Activated CD4-positive, alpha-beta T cell treated with anti-CD3 and anti-CD28 coated beads for 36 hours (primary cell): ENCODE measurements around the gene EXOC6B. TPM values are rescaled to one million over a fixed set of nuclear protein-coding genes. Genes with fewer than 3 reads are reported as not detected.

Experiments
- ATAC-seq: fragments of 200-7000 bp; cut with Tn5 transposase; one replicate; pipeline ENCODE4 v1.10.0; 2021; ENCODE audit warnings: mild to moderate bottlenecking, moderate library complexity
- CTCF ChIA-PET: fragments of 350-600 bp; sonication (Branson Sonifier 250); formaldehyde crosslinking; loops from one replicate; lab custom pipeline; 2021; ENCODE audit warnings: antibody characterized with exemption; lab: Charles Lee
- POLR2A ChIA-PET: fragments of 350-600 bp; sonication (Branson Sonifier 250); formaldehyde crosslinking; loops from one replicate; lab custom pipeline; 2021; ENCODE audit warnings: antibody characterized with exemption, inconsistent platforms; lab: Charles Lee
- DNase-seq: peaks from one replicate; pipeline ENCODE4 v3.0.0-alpha.2; 2020
- H3K27ac Mint-ChIP-seq: one replicate; pipeline ENCODE4 v1.8.0; 2021; ENCODE audit warnings: mixed read lengths
- H3K27me3 Mint-ChIP-seq: one replicate; pipeline ENCODE4 v1.8.0; 2021; ENCODE audit warnings: mixed read lengths
- H3K36me3 Mint-ChIP-seq: one replicate; pipeline ENCODE4 v1.8.0; 2021; ENCODE audit warnings: low read depth, mixed read lengths
- H3K4me1 Mint-ChIP-seq: one replicate; pipeline ENCODE4 v1.8.0; 2021; ENCODE audit warnings: mixed read lengths
- H3K4me3 Mint-ChIP-seq: one replicate; pipeline ENCODE4 v1.8.0; 2021; ENCODE audit warnings: mild to moderate bottlenecking, moderate library complexity, mixed read lengths
- H3K9me3 Mint-ChIP-seq: one replicate; pipeline ENCODE4 v1.8.0; 2021; ENCODE audit warnings: low read depth, mixed read lengths
- intact Hi-C, 2 experiments: fragments of 100-400 bp; cut with DNase I in 1 of 2; cut with micrococcal nuclease in 1 of 2; formaldehyde crosslinking; loops; one replicate each; pipeline versions ENCODE4 v1.14.2 to v1.15.1; 2022 to 2024; cut with DNase I, micrococcal nuclease
- total RNA-seq, 2 experiments: library from RNA; stranded (reverse); gene quantifications; one replicate each; pipeline ENCODE4 v1.2.3, GENCODE V29; 2021

The EXOC6B gene
- total RNA-seq, 2 experiments from 2014 or later: 7.0 to 9.0 TPM

DNA sequence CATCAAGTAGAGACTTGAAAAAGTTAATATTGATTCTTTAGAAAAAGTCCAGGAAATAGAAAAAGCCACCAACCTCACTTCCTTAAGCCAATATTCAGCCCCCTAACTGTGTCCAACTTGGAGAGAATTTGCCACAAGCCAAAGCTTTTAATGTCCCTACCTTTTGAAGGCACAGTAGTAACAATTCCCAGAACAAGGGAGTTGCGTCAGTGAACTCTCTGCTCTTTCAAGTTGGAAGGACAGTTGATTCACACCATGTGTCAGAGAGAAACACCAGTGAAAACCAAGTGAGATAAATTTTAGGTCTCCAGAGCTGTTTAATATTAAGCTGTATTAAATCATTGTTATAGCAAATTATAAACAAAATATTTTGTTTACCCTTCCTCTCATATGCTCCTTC lies 66.1 kb downstream of the EXOC6B start:
- H3K27me3 Mint-ChIP-seq: no peaks in the 10 kb centered on the region
- CTCF ChIA-PET: no interaction called here
- POLR2A ChIA-PET: no interaction called here
- H3K36me3 Mint-ChIP-seq: peaks cover 16% of the 10 kb centered on the region
- H3K4me1 Mint-ChIP-seq: no peaks in the 10 kb centered on the region
- no peak overlapping the region for H3K4me3 Mint-ChIP-seq
- peaks cover 8% of the 10 kb centered on the region for H3K9me3 Mint-ChIP-seq
- H3K27ac Mint-ChIP-seq: no peak overlapping the region
- intact Hi-C loops: loop anchor here in 1 of 2 experiments (10.0 kb wide), 1 partner anchor 415 kb away; no protein-coding TSS in a partner anchor
- DNase-seq: no peak
- ATAC-seq: no peak

- ChIA-PET POLR2A (no interaction called here), CTCF (interaction anchor here (0.8 kb wide), 1 partner anchor 130 kb away, joined by 4 read pairs; the partner anchor contains the start of gene SPR)
- peaks cover 2% of the 10 kb centered on the region for H3K9me3 Mint-ChIP-seq
Measured at GRCh38 chr2:72757177-72757775, 68.6 kb downstream of the EXOC6B start.

GRCh38 chr2:72755647-72756423 lies 70.0 kb downstream of the EXOC6B start:
- no peak for DNase-seq

More at GRCh38 chr2:72757177-72757775, 68.6 kb downstream of the EXOC6B start:
- intact Hi-C loops: no loop called here
- H3K27me3 Mint-ChIP-seq: no peaks in the 10 kb centered on the region
- peaks cover 9% of the 10 kb centered on the region for H3K36me3 Mint-ChIP-seq
- DNase-seq: no peak
- no peak for ATAC-seq
- H3K4me3 Mint-ChIP-seq: no peak overlapping the region
- H3K27ac Mint-ChIP-seq: no peak overlapping the region
- no peaks in the 10 kb centered on the region for H3K4me1 Mint-ChIP-seq

DNA sequence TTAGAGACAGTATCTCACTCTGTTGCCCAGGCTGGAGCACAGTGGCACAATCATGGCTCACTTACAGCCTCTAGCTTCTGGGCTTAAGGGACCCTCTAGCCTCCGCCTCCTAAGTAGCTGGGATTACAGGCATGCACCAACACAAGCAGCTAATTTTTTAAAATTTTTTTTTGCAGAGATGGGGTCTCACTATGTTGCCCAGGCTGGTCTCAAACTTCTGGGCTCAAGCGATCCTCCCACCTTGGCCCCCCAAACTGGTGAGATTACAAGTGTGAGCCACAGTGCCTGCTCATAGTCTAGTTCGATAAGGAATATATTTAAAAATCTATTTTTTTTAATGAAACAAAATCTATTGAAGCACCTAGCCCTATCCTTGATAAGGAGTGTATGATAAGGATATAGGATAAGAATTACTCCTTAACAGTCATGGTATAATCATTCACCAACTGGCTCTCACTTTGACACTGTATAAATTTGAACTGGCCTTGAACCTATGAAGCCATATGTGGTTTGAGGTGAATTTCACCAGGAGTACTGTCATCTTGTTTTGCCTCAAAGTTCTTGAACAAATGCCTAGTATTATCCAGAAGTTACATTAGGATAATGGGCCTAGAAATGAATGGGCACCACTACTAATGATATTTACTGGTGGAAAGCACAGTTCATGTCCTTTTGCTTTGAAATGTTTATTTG lies 71.1 kb downstream of the EXOC6B start:
- POLR2A ChIA-PET: no interaction called here
- CTCF ChIA-PET: interaction anchor here (0.7 to 1.8 kb wide), 7 partner anchors 9 to 264 kb away, joined by 3 to 6 read pairs (median 3); no protein-coding TSS in a partner anchor
- H3K36me3 Mint-ChIP-seq: peaks cover 1% of the 10 kb centered on the region
- H3K4me1 Mint-ChIP-seq: no peaks in the 10 kb centered on the region
- H3K27ac Mint-ChIP-seq: no peak overlapping the region
- no peaks in the 10 kb centered on the region for H3K9me3 Mint-ChIP-seq
- DNase-seq (no peak), ATAC-seq (no peak)
- no peaks in the 10 kb centered on the region for H3K27me3 Mint-ChIP-seq
- intact Hi-C loops: no loop called here
- H3K4me3 Mint-ChIP-seq: no peak overlapping the region

More at GRCh38 chr2:72755647-72756423, 70.0 kb downstream of the EXOC6B start:
- Mint-ChIP-seq H3K4me1 (no peaks in the 10 kb centered on the region), H3K36me3 (peaks cover 4% of the 10 kb centered on the region), H3K27ac (no peak overlapping the region), H3K27me3 (no peaks in the 10 kb centered on the region), H3K4me3 (no peak overlapping the region), H3K9me3 (no peaks in the 10 kb centered on the region)
- CTCF ChIA-PET: interaction anchor here (0.6 to 0.7 kb wide), 2 partner anchors 265 to 576 kb away, joined by 3 read pairs; no protein-coding TSS in a partner anchor
- ATAC-seq: no peak
- POLR2A ChIA-PET: no interaction called here
- intact Hi-C loops: no loop called here

GRCh38 chr2:72750977-72751639 lies 74.7 kb downstream of the EXOC6B start:
- no peak overlapping the region for H3K27ac Mint-ChIP-seq
- H3K4me1 Mint-ChIP-seq: no peaks in the 10 kb centered on the region
- no peak overlapping the region for H3K4me3 Mint-ChIP-seq
- no peak for ATAC-seq
- intact Hi-C loops: no loop called here
- no peak for DNase-seq
- POLR2A ChIA-PET: no interaction called here
- H3K27me3 Mint-ChIP-seq: no peaks in the 10 kb centered on the region
- CTCF ChIA-PET: interaction anchor here (0.6 to 0.7 kb wide), 2 partner anchors 113 to 410 kb away, joined by 3 to 4 read pairs; no protein-coding TSS in a partner anchor
- no peaks in the 10 kb centered on the region for H3K9me3 Mint-ChIP-seq
- no peaks in the 10 kb centered on the region for H3K36me3 Mint-ChIP-seq

DNA sequence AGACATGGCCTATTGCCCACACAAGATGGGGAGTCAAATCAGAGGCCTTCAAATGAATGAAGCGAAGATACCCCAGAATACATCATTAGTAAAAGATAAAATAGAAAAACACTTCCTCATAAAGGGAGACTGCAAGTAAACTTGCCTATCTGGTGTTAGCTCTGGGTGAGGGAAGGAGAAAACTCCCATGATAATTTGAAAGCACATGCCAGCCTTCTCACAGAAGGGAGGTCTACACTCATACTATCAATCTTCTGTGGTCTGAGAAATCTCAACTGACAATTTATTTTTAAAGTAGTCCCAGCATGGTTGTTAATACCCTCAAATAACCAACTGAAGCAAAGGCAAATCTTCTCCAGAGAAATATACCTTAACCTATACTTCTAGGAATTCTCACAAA lies 75.4 kb downstream of the EXOC6B start:
- Mint-ChIP-seq H3K36me3 (no peaks in the 10 kb centered on the region), H3K27me3 (no peaks in the 10 kb centered on the region), H3K27ac (no peak overlapping the region), H3K4me3 (no peak overlapping the region), H3K9me3 (no peaks in the 10 kb centered on the region), H3K4me1 (no peaks in the 10 kb centered on the region)
- intact Hi-C loops: no loop called here
- ChIA-PET CTCF (no interaction called here), POLR2A (no interaction called here)
- no peak for DNase-seq
- no peak for ATAC-seq

DNA sequence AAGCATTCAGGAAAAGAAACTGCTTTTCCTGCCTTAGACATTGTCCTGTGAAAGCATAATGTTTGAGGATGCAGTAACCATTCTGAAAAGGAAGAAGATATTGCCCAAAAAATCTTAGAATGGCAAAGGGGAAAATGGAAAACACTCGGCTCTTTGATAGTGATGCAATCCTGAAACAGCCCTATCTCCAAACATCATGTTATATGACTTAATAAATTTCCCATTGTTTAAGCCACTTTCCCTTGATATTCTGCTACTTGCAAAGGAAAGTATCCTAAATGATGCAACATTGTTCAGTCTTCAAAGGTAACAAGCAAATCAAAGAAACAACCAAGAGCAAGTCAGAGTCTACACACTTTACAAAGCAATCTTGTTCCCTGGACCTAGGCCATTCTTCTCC lies 78.5 kb downstream of the EXOC6B start:
- intact Hi-C loops: loop anchor here (5.0 to 10.0 kb wide), 6 partner anchors 143 to 1203 kb away; partner anchors contain the start of gene CYP26B1 (in 2 of the 2)
- no peaks in the 10 kb centered on the region for H3K4me1 Mint-ChIP-seq
- no peaks in the 10 kb centered on the region for H3K36me3 Mint-ChIP-seq
- H3K27ac Mint-ChIP-seq: no peak overlapping the region
- ATAC-seq (no peak), DNase-seq (no peak)
- no peak overlapping the region for H3K4me3 Mint-ChIP-seq
- no peaks in the 10 kb centered on the region for H3K9me3 Mint-ChIP-seq
- CTCF ChIA-PET: interaction anchor here (0.6 to 0.9 kb wide), 2 partner anchors 168 to 224 kb away, joined by 3 to 4 read pairs; no protein-coding TSS in a partner anchor
- POLR2A ChIA-PET: no interaction called here
- H3K27me3 Mint-ChIP-seq: no peaks in the 10 kb centered on the region

DNA sequence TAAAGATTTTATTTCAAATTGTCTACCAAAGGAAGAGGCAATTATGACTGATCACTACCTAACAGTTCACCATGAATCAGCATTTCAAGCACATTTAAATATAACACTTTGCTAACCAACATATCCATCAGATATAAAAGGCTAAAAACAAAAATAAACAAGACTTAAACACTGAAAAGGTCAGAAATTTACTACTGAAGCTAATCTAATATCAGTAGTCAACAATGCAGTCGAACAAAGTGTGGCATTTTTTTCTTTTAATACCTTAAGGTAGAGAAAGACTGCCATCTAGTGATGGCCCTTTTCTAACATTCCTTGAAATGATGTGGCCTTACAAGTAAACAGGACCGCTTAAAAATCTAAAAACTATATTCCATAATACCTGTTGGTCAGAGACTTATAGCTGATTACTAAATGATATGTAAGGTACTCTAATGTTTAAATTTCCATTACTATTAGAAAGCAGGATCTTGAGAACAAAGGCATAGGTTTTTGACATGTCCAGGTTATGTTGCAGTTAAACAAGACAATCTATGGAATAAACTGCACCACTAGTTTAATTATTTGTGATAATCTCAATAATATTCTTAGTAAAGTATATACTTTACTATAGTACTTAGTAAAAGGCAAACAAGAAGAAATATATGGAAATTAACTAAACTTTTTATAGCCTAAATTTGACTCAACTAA lies 80.0 kb downstream of the EXOC6B start:
- CTCF ChIA-PET: interaction anchor here (0.7 to 1.8 kb wide), 6 partner anchors 8 to 822 kb away, joined by 3 to 7 read pairs (median 4); no protein-coding TSS in a partner anchor
- ATAC-seq (no peak), DNase-seq (no peak)
- H3K4me1 Mint-ChIP-seq: no peaks in the 10 kb centered on the region
- no peaks in the 10 kb centered on the region for H3K36me3 Mint-ChIP-seq
- POLR2A ChIA-PET: no interaction called here
- no peak overlapping the region for H3K4me3 Mint-ChIP-seq
- no peaks in the 10 kb centered on the region for H3K9me3 Mint-ChIP-seq
- intact Hi-C loops: loop anchor here (1.0 to 10.0 kb wide), 8 partner anchors 141 to 1201 kb away; partner anchors contain the start of gene CYP26B1 (in 2 of the 2)
- H3K27me3 Mint-ChIP-seq: no peaks in the 10 kb centered on the region
- no peak overlapping the region for H3K27ac Mint-ChIP-seq

DNA sequence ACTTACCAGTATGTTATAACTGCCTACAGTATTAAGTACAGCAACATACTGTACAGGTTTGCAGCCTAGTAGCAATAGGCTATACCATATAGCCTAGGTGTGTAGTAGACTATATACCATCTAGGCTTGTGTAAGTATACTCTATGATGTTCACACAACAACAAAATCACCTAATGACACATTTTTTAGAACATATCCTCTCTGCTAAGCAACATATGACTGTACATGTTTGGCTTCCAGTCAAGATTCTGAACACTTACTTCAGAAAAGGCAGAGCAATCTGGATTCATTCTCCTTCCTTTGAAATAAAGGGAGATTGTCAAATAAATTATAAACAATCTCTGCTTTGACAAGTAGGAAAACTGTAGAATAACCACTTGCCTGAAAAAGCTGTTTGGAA lies 81.8 kb downstream of the EXOC6B start:
- no peaks in the 10 kb centered on the region for H3K27me3 Mint-ChIP-seq
- no peaks in the 10 kb centered on the region for H3K36me3 Mint-ChIP-seq
- intact Hi-C loops: loop anchor here (2.0 to 10.0 kb wide), 5 partner anchors 139 to 1199 kb away; partner anchors contain the start of gene CYP26B1 (in 1 of the 2)
- no peaks in the 10 kb centered on the region for H3K9me3 Mint-ChIP-seq
- ATAC-seq (peak; percentile 39), DNase-seq (no peak)
- no peaks in the 10 kb centered on the region for H3K4me1 Mint-ChIP-seq
- H3K27ac Mint-ChIP-seq: no peak overlapping the region
- no peak overlapping the region for H3K4me3 Mint-ChIP-seq
- POLR2A ChIA-PET: no interaction called here
- CTCF ChIA-PET: interaction anchor here (0.9 to 1.8 kb wide), 5 partner anchors 10 to 820 kb away, joined by 3 to 7 read pairs (median 3); no protein-coding TSS in a partner anchor

- intact Hi-C loops: loop anchor here (10.0 kb wide), 4 partner anchors 139 to 1199 kb away; partner anchors contain the start of gene CYP26B1 (in 1 of the 2)
- POLR2A ChIA-PET: no interaction called here
Measured at GRCh38 chr2:72743481-72743880, 82.4 kb downstream of the EXOC6B start.

More at GRCh38 chr2:72743481-72743880, 82.4 kb downstream of the EXOC6B start:
- Mint-ChIP-seq H3K27ac (no peak overlapping the region), H3K36me3 (no peaks in the 10 kb centered on the region), H3K4me1 (no peaks in the 10 kb centered on the region), H3K9me3 (no peaks in the 10 kb centered on the region), H3K27me3 (no peaks in the 10 kb centered on the region), H3K4me3 (no peak overlapping the region)
- DNase-seq (no peak), ATAC-seq (no peak)
- CTCF ChIA-PET: no interaction called here
